Smooth muscle cell (in vitro differentiated cells): Measurements from ENCODE around the gene PTPN2. TPM values are rescaled to one million over a fixed set of nuclear protein-coding genes. Genes with fewer than 3 reads are reported as not detected.

Source experiments
- DNase-seq: peaks from one replicate; lab custom pipeline; 2025; ENCODE audit not compliant: unreplicated experiment; lab: John Stamatoyannopoulos, UW
- H2AFZ ChIP-seq: fragments of 200-600 bp; sonication (generic); 2 replicates; pipeline ENCODE4 v1.6.0; 2016; ENCODE audit warnings: antibody characterized with exemption, low read depth, mild to moderate bottlenecking
- H3F3A ChIP-seq: fragments of 200-600 bp; sonication (generic); 2 replicates; pipeline ENCODE4 v1.6.0; 2017; ENCODE audit warnings: antibody characterized with exemption, low read depth
- H3K27ac ChIP-seq: fragments of 200-600 bp; sonication (generic); 2 replicates; pipeline ENCODE4 v1.5.1; 2016; ENCODE audit warnings: low read depth, mild to moderate bottlenecking
- H3K27me3 ChIP-seq: fragments of 200-600 bp; sonication (generic); 2 replicates; pipeline ENCODE4 v1.6.1; 2016; ENCODE audit warnings: low read depth, mild to moderate bottlenecking
- H3K36me3 ChIP-seq: fragments of 200-600 bp; sonication (generic); 2 replicates; pipeline ENCODE4 v1.5.1; 2016; ENCODE audit warnings: low read depth
- H3K4me1 ChIP-seq: fragments of 200-600 bp; sonication (generic); 2 replicates; pipeline ENCODE4 v1.5.1; 2016; ENCODE audit warnings: low read depth
- H3K4me2 ChIP-seq: fragments of 200-600 bp; sonication (generic); 2 replicates; pipeline ENCODE4 v1.6.0; 2016; ENCODE audit warnings: mild to moderate bottlenecking
- H3K4me3 ChIP-seq: fragments of 200-600 bp; sonication (generic); 2 replicates; pipeline ENCODE4 v1.5.1; 2016; ENCODE audit warnings: mild to moderate bottlenecking
- H3K79me2 ChIP-seq: fragments of 200-600 bp; sonication (generic); 2 replicates; pipeline ENCODE4 v1.6.0; 2016; ENCODE audit warnings: low read depth, mild to moderate bottlenecking
- H3K9ac ChIP-seq: fragments of 200-600 bp; sonication (generic); 2 replicates; pipeline ENCODE4 v1.6.0; 2016; ENCODE audit warnings: low read depth
- H3K9me3 ChIP-seq: fragments of 200-600 bp; sonication (generic); replicated peaks from 2 replicates; pipeline ENCODE4 v1.5.1; 2016; ENCODE audit warnings: low read depth
- H4K20me1 ChIP-seq: fragments of 200-600 bp; sonication (generic); 2 replicates; pipeline ENCODE4 v1.6.0; 2016; ENCODE audit warnings: low read depth
- WGBS: methylation state at CpG from one replicate; pipeline ENCODE4 v1.1.7; 2016; ENCODE audit warnings: low lambda C conversion rate; 5-methylcytosine and 5-hydroxymethylcytosine counted together
- polyA plus RNA-seq: library from polyadenylated mRNA; unstranded; fragments of >200 nt; fragmentation: Nextera tagmentation; extraction: Ambion mirVana; gene quantifications from 2 replicates; pipeline ENCODE4 v1.2.1, GENCODE V29; 2016
- total RNA-seq: library from RNA; depleted of rRNA; stranded (reverse); fragments of >200 nt; gene quantifications from 2 replicates; pipeline ENCODE4 v1.2.3, GENCODE V29; 2014
- TF ChIP-seq, protein P1 (sequence below): fragments of 200-600 bp; sonication (generic); IDR thresholded peaks from 2 replicates; pipeline ENCODE4 v1.5.1; 2017; ENCODE audit warnings: borderline replicate concordance, mild to moderate bottlenecking, antibody characterized with exemption; ENCODE audit not compliant: insufficient read depth, poor library complexity, severe bottlenecking

The PTPN2 gene
- total and polyA plus RNA-seq, 2 experiments from 2014 or later, result 17.1 to 48.7 TPM

DNA sequence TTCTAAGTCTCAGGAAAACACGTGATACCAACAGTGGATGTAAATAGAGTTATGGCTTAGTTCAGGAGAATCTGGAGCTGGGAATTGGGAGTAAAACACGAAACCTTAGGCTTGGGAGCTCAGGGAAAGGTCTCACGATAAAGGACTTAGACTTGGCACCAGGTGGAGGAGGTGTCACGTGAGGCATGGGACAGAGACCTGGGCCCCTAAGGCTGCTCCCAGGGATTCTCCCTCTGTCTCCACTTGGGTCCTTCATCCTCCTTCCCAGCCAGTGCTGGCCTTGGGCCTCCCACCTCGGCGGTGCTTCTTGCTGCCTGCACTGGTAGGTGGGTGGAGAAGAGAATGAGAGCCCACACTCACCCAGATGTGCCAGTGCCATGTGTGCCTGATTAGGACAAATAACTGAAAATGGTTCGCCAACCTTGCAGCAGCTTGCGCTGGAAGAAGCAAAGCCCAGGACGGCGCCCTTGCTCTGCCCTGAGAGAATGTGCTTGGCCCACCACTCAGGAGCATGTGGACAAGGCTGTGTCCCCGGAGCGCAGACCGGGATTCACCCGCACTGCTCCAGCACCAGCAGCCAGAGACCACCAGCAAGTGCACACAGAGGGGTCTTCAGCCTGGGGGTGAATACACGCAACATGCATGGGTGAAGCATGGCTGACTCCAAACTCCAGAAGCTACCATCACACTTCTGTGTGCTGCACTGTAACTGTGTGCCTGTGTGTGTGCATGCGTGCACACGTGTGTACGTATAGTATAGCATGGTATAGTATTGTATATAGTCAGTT lies 133.1 kb downstream of the PTPN2 start:
- H3K9me3 ChIP-seq, result no peaks in the 10 kb centered on the region
- H3K4me3 ChIP-seq, result no peak overlapping the region
- TF ChIP-seq, protein P1, sequence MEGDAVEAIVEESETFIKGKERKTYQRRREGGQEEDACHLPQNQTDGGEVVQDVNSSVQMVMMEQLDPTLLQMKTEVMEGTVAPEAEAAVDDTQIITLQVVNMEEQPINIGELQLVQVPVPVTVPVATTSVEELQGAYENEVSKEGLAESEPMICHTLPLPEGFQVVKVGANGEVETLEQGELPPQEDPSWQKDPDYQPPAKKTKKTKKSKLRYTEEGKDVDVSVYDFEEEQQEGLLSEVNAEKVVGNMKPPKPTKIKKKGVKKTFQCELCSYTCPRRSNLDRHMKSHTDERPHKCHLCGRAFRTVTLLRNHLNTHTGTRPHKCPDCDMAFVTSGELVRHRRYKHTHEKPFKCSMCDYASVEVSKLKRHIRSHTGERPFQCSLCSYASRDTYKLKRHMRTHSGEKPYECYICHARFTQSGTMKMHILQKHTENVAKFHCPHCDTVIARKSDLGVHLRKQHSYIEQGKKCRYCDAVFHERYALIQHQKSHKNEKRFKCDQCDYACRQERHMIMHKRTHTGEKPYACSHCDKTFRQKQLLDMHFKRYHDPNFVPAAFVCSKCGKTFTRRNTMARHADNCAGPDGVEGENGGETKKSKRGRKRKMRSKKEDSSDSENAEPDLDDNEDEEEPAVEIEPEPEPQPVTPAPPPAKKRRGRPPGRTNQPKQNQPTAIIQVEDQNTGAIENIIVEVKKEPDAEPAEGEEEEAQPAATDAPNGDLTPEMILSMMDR, result no peak
- H3K79me2 ChIP-seq, result no peaks in the 10 kb centered on the region
- H3F3A ChIP-seq, result no peaks in the 10 kb centered on the region
- H3K9ac ChIP-seq, result no peak overlapping the region
- H4K20me1 ChIP-seq, result no peaks in the 10 kb centered on the region
- WGBS, result 98% methylated on average over 18 of the region's 18 CpGs
- H3K36me3 ChIP-seq, result no peaks in the 10 kb centered on the region
- no peak overlapping the region for H2AFZ ChIP-seq
- no peak overlapping the region for H3K27ac ChIP-seq
- no peak for DNase-seq
- no peak overlapping the region for H3K4me2 ChIP-seq
- H3K4me1 ChIP-seq, result no peaks in the 10 kb centered on the region
- no peaks in the 10 kb centered on the region for H3K27me3 ChIP-seq

- no peak overlapping the region for H2AFZ ChIP-seq
- no peak overlapping the region for H3K27ac ChIP-seq
- DNase-seq, result no peak
- no peak overlapping the region for H3K4me2 ChIP-seq
- no peaks in the 10 kb centered on the region for H3K36me3 ChIP-seq
- no peaks in the 10 kb centered on the region for H3K27me3 ChIP-seq
- H3K4me3 ChIP-seq, result no peak overlapping the region
- WGBS, result 85% methylated on average over 14 of the region's 14 CpGs
- TF ChIP-seq, protein P1, result no peak
- no peaks in the 10 kb centered on the region for H3F3A ChIP-seq
- H3K4me1 ChIP-seq, result no peaks in the 10 kb centered on the region
- H3K9ac ChIP-seq, result no peak overlapping the region
- no peaks in the 10 kb centered on the region for H4K20me1 ChIP-seq
- no peaks in the 10 kb centered on the region for H3K79me2 ChIP-seq
- no peaks in the 10 kb centered on the region for H3K9me3 ChIP-seq
These were observed 133.8 kb downstream of the PTPN2 start for GRCh38 chr18:12750076-12750714.

DNA sequence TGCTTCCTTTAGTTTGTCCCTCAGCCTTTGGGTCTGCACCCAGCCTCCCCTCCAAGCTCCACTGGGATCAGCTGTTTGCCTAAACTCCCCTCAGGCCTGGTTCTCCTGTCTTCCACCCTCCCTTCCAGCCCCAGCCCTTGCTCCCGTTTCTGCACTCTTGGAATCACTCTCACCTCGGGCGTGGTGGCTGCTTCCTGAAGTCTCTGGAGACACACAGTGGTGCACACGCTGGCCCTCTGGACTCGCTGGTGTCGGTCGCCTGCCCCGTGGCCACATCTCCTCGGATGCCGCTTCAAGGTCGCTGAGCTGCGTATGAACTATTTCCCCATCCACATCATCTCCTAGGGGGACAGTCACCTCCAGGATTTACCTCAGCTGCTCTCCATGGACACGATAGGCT lies 134.9 kb downstream of the PTPN2 start:
- WGBS, result 95% methylated on average over 13 of the region's 13 CpGs

More for the DNA sequence above, 134.9 kb downstream of the PTPN2 start:
- no peak overlapping the region for H2AFZ ChIP-seq
- H3K79me2 ChIP-seq, result no peaks in the 10 kb centered on the region
- H3F3A ChIP-seq, result no peaks in the 10 kb centered on the region
- no peaks in the 10 kb centered on the region for H4K20me1 ChIP-seq
- no peak overlapping the region for H3K9ac ChIP-seq
- no peak overlapping the region for H3K4me3 ChIP-seq
- no peak overlapping the region for H3K27ac ChIP-seq
- no peaks in the 10 kb centered on the region for H3K36me3 ChIP-seq
- no peaks in the 10 kb centered on the region for H3K9me3 ChIP-seq
- no peaks in the 10 kb centered on the region for H3K27me3 ChIP-seq
- TF ChIP-seq, protein P1, result no peak
- H3K4me1 ChIP-seq, result no peaks in the 10 kb centered on the region
- no peak for DNase-seq
- no peak overlapping the region for H3K4me2 ChIP-seq
